NCI-H1048 (cell line): ENCODE data around the gene SORCS1.

Source experiments
- DNase-seq: peaks from one replicate; lab custom pipeline; 2025; lab: John Stamatoyannopoulos, UW

The SORCS1 gene

GRCh38 chr10:106898446-106898845 lies 266.1 kb downstream of the SORCS1 start:
- DNase-seq: no peak

- no peak for DNase-seq
Observed at GRCh38 chr10:106897719-106898118, 266.8 kb downstream of the SORCS1 start.

- no peak for DNase-seq
Observed at GRCh38 chr10:106894692-106895091, 269.8 kb downstream of the SORCS1 start.

- DNase-seq: no peak
Observed at GRCh38 chr10:106877574-106877973, 286.9 kb downstream of the SORCS1 start.

DNA sequence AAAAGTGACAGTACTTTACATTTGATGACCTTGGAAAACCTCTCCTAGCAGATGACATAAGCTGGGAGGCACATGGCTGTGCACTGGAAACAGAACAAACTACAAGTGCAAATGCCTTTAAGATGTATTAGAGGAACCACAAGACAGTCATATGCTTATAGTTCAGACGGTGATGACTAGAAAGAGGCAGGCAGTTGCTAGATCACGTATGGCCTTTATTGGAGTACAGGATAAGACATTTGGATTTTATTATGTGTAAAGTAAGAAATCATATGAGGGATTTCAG lies 290.0 kb downstream of the SORCS1 start:
- DNase-seq: no peak

DNA sequence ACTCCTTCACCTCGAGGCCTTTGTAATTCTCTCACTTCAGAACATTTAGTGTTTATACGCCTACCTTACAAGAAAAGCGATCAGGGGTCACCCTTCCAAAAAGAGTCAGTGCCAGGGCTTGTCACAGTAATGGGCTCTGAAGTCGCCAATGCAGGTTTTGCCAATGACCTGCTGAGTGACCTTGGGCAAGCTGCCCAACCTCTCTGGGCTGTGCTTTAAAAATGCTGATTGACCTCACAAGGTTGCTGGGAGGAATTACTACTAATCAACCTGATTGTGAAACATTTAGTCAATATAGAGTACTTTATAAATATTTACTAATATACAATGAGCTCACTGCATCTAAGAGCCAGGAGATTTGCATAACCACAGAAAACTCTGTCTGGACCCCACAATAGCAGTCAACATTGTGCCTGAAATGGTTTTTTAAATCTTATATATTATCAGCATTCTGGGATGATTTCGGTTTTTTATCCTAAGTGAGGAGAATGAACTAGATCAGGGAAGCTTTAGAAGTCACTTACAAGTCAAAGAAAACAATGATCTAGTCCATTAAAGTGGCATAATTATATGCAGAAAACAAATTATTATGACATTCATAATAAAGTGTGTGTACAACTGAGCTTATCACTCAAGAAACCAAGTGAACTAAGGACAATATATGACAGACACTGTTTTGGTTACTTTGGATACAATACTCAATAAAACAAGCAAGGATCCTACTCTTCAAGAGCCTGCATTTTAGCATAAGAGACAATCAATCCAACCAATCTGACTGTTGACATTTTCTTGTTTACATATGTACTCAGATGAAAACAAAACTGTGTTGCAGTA lies 290.5 kb downstream of the SORCS1 start:
- DNase-seq: no peak

DNA sequence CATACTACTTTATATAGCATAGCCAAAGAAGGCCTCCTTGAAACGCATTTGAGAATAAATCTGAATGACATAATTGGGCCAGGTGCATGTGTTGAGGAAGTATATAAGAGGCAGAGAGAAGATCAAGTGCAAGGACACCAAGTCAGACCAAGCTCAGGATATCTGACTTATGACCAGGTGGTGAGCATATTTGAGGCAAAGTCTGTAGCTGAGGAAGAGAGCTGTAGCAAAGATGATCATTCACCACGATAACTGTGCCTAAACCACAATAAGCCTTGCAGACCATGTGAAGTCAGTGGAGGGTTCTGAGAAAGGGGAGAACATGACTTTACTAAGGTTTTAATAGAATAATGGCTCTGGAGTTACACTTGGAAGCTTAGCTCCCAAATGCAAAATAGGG lies 292.3 kb downstream of the SORCS1 start:
- DNase-seq: no peak

DNA sequence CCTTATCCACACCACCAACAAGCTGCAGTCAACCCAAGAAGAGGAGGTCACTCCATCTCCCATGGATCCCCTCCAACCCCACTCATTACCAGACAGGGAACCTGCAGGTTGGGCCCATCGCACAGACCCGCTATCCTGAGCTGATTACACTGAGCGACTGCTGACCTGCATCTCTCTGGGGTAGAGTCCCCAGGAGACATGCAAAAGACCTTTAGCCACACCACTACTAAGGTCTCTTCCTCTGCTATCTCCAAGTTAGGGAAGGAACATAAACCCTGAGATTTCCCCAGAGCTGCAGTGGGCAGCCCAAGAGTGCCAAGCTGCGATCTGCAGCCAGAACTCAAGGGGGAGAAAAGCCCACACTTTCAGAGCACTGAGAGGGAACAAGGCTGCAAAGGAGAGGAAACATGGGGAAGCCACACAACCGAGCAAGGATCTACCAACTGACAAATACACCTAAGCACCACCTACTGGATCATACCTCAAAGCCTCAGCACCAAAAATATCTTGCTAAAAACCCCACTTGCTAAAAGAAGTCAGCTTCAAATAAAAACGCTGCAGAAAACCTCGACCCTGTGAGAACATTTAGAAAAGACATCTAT lies 298.2 kb downstream of the SORCS1 start:
- no peak for DNase-seq

DNA sequence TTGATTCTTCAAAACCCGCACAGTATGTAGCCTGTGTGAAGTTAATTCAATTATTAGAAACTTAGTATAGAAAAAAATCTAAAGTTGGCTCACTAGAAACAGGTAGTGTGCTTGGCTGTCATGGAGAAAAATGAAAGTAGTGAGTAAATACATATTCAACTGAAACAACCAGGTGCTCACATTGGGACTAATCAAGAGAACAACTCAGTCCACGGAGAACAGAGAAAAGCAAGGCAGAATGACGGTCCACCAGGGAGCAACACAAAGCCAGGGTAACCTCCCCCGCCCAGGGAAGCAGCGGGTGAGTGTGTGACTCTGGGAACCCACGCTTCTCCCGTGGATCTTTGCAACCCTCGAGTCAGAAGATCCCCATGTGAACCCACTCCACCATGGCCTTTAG lies 300.5 kb downstream of the SORCS1 start:
- DNase-seq: no peak

DNA sequence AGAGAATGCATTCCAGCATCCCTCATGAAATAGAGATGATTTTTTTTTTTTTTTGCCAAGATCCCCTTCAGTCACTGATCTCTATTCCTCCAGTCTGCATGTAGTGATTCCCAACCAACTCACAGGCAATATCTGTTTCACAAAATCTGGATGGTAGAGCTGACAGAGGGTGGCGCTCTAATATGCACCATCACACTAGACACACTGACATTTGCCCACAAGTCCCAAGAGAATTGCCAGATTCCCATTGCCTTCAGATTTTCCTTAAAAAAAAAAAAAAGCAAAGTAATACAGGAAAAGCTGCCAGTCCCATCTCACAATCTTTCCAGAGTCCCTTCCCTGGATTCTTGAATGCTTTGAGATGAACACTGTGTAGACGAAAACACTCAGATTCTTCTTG lies 301.0 kb downstream of the SORCS1 start:
- DNase-seq: no peak

DNA sequence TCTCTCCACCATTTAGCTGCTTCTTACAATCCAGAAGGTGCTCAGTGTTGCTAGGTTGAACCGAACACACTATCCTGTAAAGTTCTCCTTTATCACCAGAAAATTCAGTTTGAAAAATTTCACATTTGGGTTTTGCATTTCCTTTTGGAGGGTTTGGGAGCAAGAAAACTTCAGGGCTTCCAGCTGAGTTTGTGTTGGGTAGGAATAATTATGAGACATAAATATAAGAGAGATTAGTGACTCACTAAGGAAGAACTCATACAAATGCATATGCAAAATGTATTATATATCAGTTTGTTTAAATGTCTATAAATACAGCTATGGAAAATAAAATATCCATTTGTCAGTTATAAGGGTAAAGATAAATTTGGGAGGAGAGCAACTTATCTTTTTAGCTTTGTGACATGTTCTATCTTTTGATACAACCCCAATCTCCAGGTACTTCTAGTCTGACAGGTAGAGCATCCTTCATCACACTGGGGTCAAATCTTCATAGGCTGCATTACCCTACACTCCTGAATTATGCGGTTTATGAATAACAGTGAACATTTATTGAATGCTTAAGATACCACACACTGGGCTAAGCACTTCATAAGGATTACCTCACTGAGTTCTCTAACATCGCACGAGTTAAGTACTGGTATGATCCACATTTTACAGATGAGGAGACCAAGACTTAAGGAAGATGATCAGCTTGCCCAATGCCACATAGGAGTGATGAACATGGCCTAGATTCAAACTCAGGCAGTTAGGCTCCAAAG lies 304.4 kb downstream of the SORCS1 start:
- DNase-seq: no peak

- DNase-seq: no peak
Observed at GRCh38 chr10:106857728-106858127, 306.8 kb downstream of the SORCS1 start.

- DNase-seq: no peak
Observed at GRCh38 chr10:106857213-106857612, 307.3 kb downstream of the SORCS1 start.

DNA sequence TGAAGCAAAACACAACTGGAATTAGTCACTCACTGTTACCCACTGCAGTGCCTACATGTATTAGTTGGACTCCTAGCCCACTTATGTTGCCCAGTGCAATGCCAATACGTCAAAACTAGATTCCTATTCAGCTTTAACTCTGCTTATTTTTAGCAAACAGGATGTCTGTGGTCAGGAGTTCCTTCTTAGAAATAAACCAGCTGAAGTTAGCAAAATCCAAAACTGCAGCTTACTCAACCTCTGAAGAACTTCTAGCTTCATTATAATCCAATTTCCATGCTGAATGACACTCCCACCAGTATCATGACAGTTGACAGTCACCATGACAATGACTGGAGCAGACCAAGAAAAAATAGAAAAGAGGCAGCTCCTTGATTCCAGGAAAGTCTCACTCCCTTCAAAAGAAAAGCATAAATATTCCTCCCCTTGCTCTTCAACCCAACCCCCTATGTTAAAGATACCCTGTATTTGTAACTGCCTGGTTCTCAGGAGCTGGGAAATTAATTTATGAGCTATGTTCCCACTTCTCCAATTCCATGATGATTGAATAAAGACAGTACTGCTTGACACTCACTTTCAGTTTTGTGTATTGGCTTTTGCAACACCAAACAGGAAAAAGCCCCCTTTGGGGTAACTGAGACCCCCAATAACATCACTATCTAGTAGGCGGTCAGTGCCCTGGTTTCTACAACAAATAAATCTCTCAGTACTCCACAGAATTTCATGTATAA lies 327.4 kb downstream of the SORCS1 start:
- DNase-seq: no peak

DNA sequence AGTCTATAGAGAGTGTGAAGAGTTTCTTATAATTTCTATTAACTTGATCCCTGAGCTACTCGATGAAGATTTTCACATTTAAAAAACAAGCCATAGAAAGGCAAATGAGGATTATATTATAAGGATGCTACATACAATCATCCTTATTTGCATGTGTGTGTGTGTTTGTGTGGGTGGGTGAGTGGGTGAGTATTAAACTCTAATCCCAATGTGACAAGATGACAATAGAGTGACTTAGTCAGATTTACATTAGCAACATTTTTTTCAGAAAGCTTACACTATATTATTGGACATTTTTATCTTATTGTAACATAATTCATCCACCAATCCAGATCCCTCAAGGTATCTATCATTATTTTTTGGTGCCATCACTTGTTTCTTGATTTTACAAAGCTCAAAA lies 331.7 kb downstream of the SORCS1 start:
- DNase-seq: no peak

DNA sequence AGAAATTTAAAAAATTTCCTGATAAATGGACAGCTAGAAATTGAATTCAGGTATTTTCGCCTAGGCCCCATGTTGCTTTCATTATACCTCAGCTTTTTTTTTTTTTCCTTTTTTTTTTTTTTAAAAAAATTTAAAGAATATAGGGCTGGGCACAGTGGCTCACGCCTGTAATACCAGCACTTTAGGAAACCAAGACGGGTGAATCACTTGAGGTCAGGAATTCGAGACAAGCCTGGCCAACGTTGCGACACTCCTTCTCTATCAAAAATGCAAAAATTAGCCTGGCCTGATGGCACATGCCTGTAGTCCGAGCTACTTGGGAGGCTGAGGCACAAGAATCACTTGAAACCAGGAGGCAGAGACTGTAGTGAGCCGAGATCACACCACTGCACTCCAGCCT lies 334.0 kb downstream of the SORCS1 start:
- DNase-seq: no peak

- no peak for DNase-seq
Observed at GRCh38 chr10:106830006-106830405, 334.5 kb downstream of the SORCS1 start.

- DNase-seq: no peak
Observed at GRCh38 chr10:106826716-106827115, 337.8 kb downstream of the SORCS1 start.

- no peak for DNase-seq
Observed at GRCh38 chr10:106825576-106826364, 338.7 kb downstream of the SORCS1 start.

- DNase-seq: no peak
Observed at GRCh38 chr10:106820579-106820978, 343.9 kb downstream of the SORCS1 start.

- no peak for DNase-seq
Observed at GRCh38 chr10:106819490-106819889, 345.0 kb downstream of the SORCS1 start.
